H9 (cell line): ENCODE data around the gene NRXN3. TPM values are rescaled to one million over a fixed set of nuclear protein-coding genes. Genes with fewer than 3 reads are reported as not detected.

ENCODE experiments used
- DNase-seq: peaks from one replicate; pipeline ENCODE4 v3.0.0-alpha.2; 2017
- H2AFZ ChIP-seq: one replicate; pipeline ENCODE4 v1.6.1; 2013; ENCODE audit warnings: mild to moderate bottlenecking, low read length, control low read depth, moderate library complexity
- H2AK5ac ChIP-seq: 2 replicates; pipeline ENCODE4 v1.6.1; 2013; ENCODE audit warnings: low read length, control low read depth, mixed read lengths; ENCODE audit not compliant: insufficient read length
- H2BK120ac ChIP-seq: one replicate; pipeline ENCODE4 v1.6.1; 2013; ENCODE audit warnings: low read depth, mild to moderate bottlenecking, low read length, control low read depth, inconsistent platforms; ENCODE audit not compliant: poor library complexity, severe bottlenecking
- H2BK12ac ChIP-seq: 2 replicates; pipeline ENCODE4 v1.6.1; 2013; ENCODE audit warnings: low read length, control low read depth, mixed read lengths, low read depth; ENCODE audit not compliant: insufficient read length
- H2BK15ac ChIP-seq: 2 replicates; pipeline ENCODE4 v1.6.1; 2013; ENCODE audit warnings: low read depth, low read length, control low read depth
- H2BK20ac ChIP-seq: one replicate; pipeline ENCODE4 v1.6.1; 2013; ENCODE audit warnings: low read depth, mild to moderate bottlenecking, low read length, control low read depth, inconsistent platforms; ENCODE audit not compliant: poor library complexity, severe bottlenecking
- H2BK5ac ChIP-seq: 2 replicates; pipeline ENCODE4 v1.6.1; 2013; ENCODE audit warnings: low read length, control low read depth, mixed read lengths; ENCODE audit not compliant: insufficient read length
- H3K14ac ChIP-seq: 2 replicates; pipeline ENCODE4 v1.6.1; 2013; ENCODE audit warnings: low read length, control low read depth; ENCODE audit not compliant: insufficient read depth
- H3K18ac ChIP-seq: 2 replicates; pipeline ENCODE4 v1.6.1; 2013; ENCODE audit warnings: low read depth, mild to moderate bottlenecking, mixed read lengths, low read length, control low read depth; ENCODE audit not compliant: insufficient read length
- H3K23ac ChIP-seq: 2 replicates; pipeline ENCODE4 v1.6.1; 2013; ENCODE audit warnings: low read length, control low read depth, mixed read lengths, low read depth; ENCODE audit not compliant: insufficient read length
- H3K23me2 ChIP-seq: 2 replicates; pipeline ENCODE4 v1.6.1; 2013; ENCODE audit warnings: low read depth, mild to moderate bottlenecking, mixed read lengths, low read length, control low read depth; ENCODE audit not compliant: insufficient read length, poor library complexity, severe bottlenecking
- H3K27ac ChIP-seq: 2 replicates; pipeline ENCODE4 v1.5.1; 2013; ENCODE audit warnings: low read length, control low read depth, mixed read lengths, low read depth; ENCODE audit not compliant: insufficient read length
- H3K27me3 ChIP-seq: 2 replicates; pipeline ENCODE4 v1.6.1; 2013; ENCODE audit warnings: low read length, control low read depth, inconsistent platforms; ENCODE audit not compliant: insufficient read depth
- H3K4ac ChIP-seq: 2 replicates; pipeline ENCODE4 v1.6.1; 2013; ENCODE audit warnings: low read depth, mild to moderate bottlenecking, control low read depth, inconsistent platforms, low read length, moderate library complexity
- H3K4me1 ChIP-seq: 2 replicates; pipeline ENCODE4 v1.6.1; 2013; ENCODE audit warnings: low read length, control low read depth, inconsistent platforms; ENCODE audit not compliant: insufficient read depth
- H3K4me2 ChIP-seq: 2 replicates; pipeline ENCODE4 v1.6.1; 2013; ENCODE audit warnings: low read length, control low read depth, mixed read lengths; ENCODE audit not compliant: insufficient read length, insufficient read depth
- H3K56ac ChIP-seq: 2 replicates; pipeline ENCODE4 v1.6.1; 2013; ENCODE audit warnings: low read depth, mild to moderate bottlenecking, mixed read lengths, low read length, control low read depth; ENCODE audit not compliant: insufficient read length
- H3K79me1 ChIP-seq: 2 replicates; pipeline ENCODE4 v1.6.1; 2013; ENCODE audit warnings: low read depth, mild to moderate bottlenecking, moderate library complexity, low read length, control low read depth, inconsistent platforms; ENCODE audit not compliant: insufficient read depth, poor library complexity, severe bottlenecking
- H3K79me2 ChIP-seq: 2 replicates; pipeline ENCODE4 v1.6.1; 2013; ENCODE audit warnings: low read length, control low read depth, inconsistent platforms; ENCODE audit not compliant: insufficient read depth
- H3K9ac ChIP-seq: 2 replicates; pipeline ENCODE4 v1.6.1; 2013; ENCODE audit warnings: low read length, control low read depth, mixed read lengths; ENCODE audit not compliant: insufficient read length; ENCODE audit errors: extremely low read depth
- H3K9me3 ChIP-seq: one replicate; pipeline ENCODE4 v1.6.1; 2013; ENCODE audit warnings: low read depth, low read length, inconsistent platforms; ENCODE audit not compliant: control insufficient read depth
- H3T11ph ChIP-seq: one replicate; pipeline ENCODE4 v1.6.1; 2013; ENCODE audit warnings: mild to moderate bottlenecking, low read length, control low read depth, inconsistent platforms
- H4K20me1 ChIP-seq: one replicate; pipeline ENCODE4 v1.6.1; 2013; ENCODE audit not compliant: control insufficient read depth, insufficient read length, insufficient read depth
- H4K5ac ChIP-seq: 2 replicates; pipeline ENCODE4 v1.6.1; 2013; ENCODE audit warnings: low read depth, mild to moderate bottlenecking, mixed read lengths, low read length, control low read depth; ENCODE audit not compliant: insufficient read length
- H4K8ac ChIP-seq: replicated peaks from 2 replicates; pipeline ENCODE4 v1.6.1; 2013; ENCODE audit warnings: low read length, control low read depth, mixed read lengths, low read depth; ENCODE audit not compliant: insufficient read length
- H4K91ac ChIP-seq: 2 replicates; pipeline ENCODE4 v1.6.1; 2013; ENCODE audit warnings: low read depth, mild to moderate bottlenecking, moderate library complexity, mixed read lengths, low read length, control low read depth; ENCODE audit not compliant: insufficient read length
- H3K27ac Mint-ChIP-seq, 3 experiments: 2 replicates in 2 of 3; 3 replicates in 1 of 3; pipeline ENCODE4 v1.8.0; 2020 to 2021; ENCODE audit warnings: mixed read lengths in 3 of 3, mild to moderate bottlenecking in 1 of 3, moderate library complexity in 1 of 3
- H3K27me3 Mint-ChIP-seq: 2 replicates; pipeline ENCODE4 v1.8.0; 2021; ENCODE audit warnings: low read depth, mild to moderate bottlenecking, moderate library complexity, mixed read lengths
- H3K36me3 Mint-ChIP-seq, 3 experiments: 2 replicates in 2 of 3; 3 replicates in 1 of 3; pipeline ENCODE4 v1.8.0; 2020 to 2021; ENCODE audit warnings: low read depth in 3 of 3, mixed read lengths in 3 of 3; ENCODE audit not compliant: insufficient read depth in 1 of 3
- H3K4me1 Mint-ChIP-seq, 2 experiments: 2 replicates each; pipeline ENCODE4 v1.8.0; 2020; ENCODE audit warnings: mixed read lengths in 2 of 2
- H3K4me3 Mint-ChIP-seq, 2 experiments: 2 replicates in 1 of 2; 3 replicates in 1 of 2; pipeline ENCODE4 v1.8.0; 2020 to 2021; ENCODE audit warnings: mild to moderate bottlenecking in 2 of 2, mixed read lengths in 2 of 2, moderate library complexity in 1 of 2
- H3K9me3 Mint-ChIP-seq, 2 experiments: 2 replicates in 1 of 2; 3 replicates in 1 of 2; pipeline ENCODE4 v1.8.0; 2020; ENCODE audit warnings: mild to moderate bottlenecking in 2 of 2, mixed read lengths in 2 of 2, moderate library complexity in 1 of 2
- WGBS: extraction: QIAGEN DNeasy Blood & Tissue Kit; methylation state at CpG from one replicate; pipeline ENCODE4 v1.1.7; 2013; ENCODE audit warnings: missing lambda C conversion rate, low lambda C conversion rate, mixed read lengths; ENCODE audit not compliant: insufficient read length; ENCODE audit errors: extremely low coverage; 5-methylcytosine and 5-hydroxymethylcytosine counted together
- total RNA-seq: library from RNA; stranded (reverse); gene quantifications from 2 replicates; pipeline ENCODE4 v1.2.1, GENCODE V29; 2021
- TF ChIP-seq, protein P1 (sequence below): fragments of 200-600 bp; sonication (generic); conservative IDR thresholded peaks from 3 replicates; pipeline ENCODE4 v1.8.0; 2021; ENCODE audit warnings: antibody characterized with exemption, mild to moderate bottlenecking

The NRXN3 gene
- total RNA-seq, 1 experiment from 2014 or later, result 1.8 TPM

DNA sequence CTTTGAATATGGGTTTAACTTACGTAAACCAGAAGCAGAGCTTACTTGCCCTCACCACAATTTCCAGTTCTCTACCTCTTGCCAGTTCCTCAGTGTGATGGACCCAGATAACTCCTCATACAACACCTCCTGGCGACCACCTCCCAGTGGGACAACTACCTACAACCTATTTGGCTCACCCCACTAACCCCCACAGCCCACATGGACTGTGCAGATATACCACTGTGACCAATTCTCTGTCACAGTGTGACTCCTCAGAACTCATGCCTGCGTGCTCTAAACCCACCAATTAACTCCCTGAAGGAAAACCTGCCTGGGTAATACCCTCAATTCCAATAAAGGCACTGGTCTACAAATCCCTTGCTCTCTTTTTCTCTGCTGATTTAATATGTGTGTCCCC, 1729.4 kb downstream of the NRXN3 start:
- no peaks in the 10 kb centered on the region; the same call in 1 of the 2 replicates for H3K27me3 Mint-ChIP-seq
- Histone ChIP-seq H2AFZ (no peak overlapping the region), H2BK120ac (no peak overlapping the region), H4K20me1 (no peaks in the 10 kb centered on the region), H3K79me2 (no peaks in the 10 kb centered on the region), H3K27ac (no peak overlapping the region), H3K23ac (no peak overlapping the region), H3K14ac (no peak overlapping the region), H3K27me3 (no peaks in the 10 kb centered on the region), H2AK5ac (no peak overlapping the region), H3K56ac (no peak overlapping the region), H3T11ph (no peak overlapping the region), H3K4me1 (no peaks in the 10 kb centered on the region), H3K9ac (no peak overlapping the region), H2BK12ac (no peak overlapping the region), H3K18ac (no peak overlapping the region), H4K5ac (no peak overlapping the region), H3K9me3 (no peaks in the 10 kb centered on the region), H3K4ac (no peak overlapping the region), H2BK5ac (no peak overlapping the region), H4K91ac (no peak overlapping the region), H3K23me2 (no peaks in the 10 kb centered on the region), H4K8ac (no peak overlapping the region), H3K79me1 (no peaks in the 10 kb centered on the region), H2BK15ac (no peak overlapping the region), H3K4me2 (no peak overlapping the region), H2BK20ac (no peak overlapping the region)
- DNase-seq, result no peak
- H3K9me3 Mint-ChIP-seq, result 0 out of 5 replicates have a peak, but pooled peaks cover 0 to 3% of the 10 kb centered on the region in 2 experiments
- no peak overlapping the region for H3K4me3 Mint-ChIP-seq
- no peaks in the 10 kb centered on the region for H3K4me1 Mint-ChIP-seq
- H3K36me3 Mint-ChIP-seq, result peaks cover 0 to 2% (median 0%) of the 10 kb centered on the region in 3 experiments; a peak in 1 of 7 replicates
- H3K27ac Mint-ChIP-seq, result no peak overlapping the region
- TF ChIP-seq, protein P1, sequence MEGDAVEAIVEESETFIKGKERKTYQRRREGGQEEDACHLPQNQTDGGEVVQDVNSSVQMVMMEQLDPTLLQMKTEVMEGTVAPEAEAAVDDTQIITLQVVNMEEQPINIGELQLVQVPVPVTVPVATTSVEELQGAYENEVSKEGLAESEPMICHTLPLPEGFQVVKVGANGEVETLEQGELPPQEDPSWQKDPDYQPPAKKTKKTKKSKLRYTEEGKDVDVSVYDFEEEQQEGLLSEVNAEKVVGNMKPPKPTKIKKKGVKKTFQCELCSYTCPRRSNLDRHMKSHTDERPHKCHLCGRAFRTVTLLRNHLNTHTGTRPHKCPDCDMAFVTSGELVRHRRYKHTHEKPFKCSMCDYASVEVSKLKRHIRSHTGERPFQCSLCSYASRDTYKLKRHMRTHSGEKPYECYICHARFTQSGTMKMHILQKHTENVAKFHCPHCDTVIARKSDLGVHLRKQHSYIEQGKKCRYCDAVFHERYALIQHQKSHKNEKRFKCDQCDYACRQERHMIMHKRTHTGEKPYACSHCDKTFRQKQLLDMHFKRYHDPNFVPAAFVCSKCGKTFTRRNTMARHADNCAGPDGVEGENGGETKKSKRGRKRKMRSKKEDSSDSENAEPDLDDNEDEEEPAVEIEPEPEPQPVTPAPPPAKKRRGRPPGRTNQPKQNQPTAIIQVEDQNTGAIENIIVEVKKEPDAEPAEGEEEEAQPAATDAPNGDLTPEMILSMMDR, result no peak
- WGBS, result no CpG with 5 or more reads among the region's 3 CpGs
